RWPE2 (cell line): Measurements from ENCODE around the gene AKT1.

Source experiments
- ATAC-seq: fragments of 200-7000 bp; cut with Tn5 transposase; 3 replicates; pipeline ENCODE4 v1.9.1; 2021; ENCODE audit warnings: low read depth
- DNase-seq: peaks from one replicate; pipeline ENCODE4 v3.0.0-alpha.2; 2020; ENCODE audit warnings: low spot score
- H3K27ac ChIP-seq: fragments of 450-650 bp; 2 replicates; pipeline ENCODE4 v1.5.1; 2017; ENCODE audit warnings: mild to moderate bottlenecking; ENCODE audit not compliant: poor library complexity, severe bottlenecking
- H3K27me3 ChIP-seq: fragments of 250-450 bp; sonication (Bioruptor Pico); 2 replicates; pipeline ENCODE4 v1.5.1; 2021; ENCODE audit warnings: mild to moderate bottlenecking, moderate library complexity; ENCODE audit not compliant: insufficient read depth, poor library complexity, severe bottlenecking
- H3K36me3 ChIP-seq: fragments of 250-450 bp; sonication (Bioruptor Pico); 2 replicates; pipeline ENCODE4 v1.5.1; 2020; ENCODE audit warnings: low read depth, mild to moderate bottlenecking, moderate library complexity
- H3K4me1 ChIP-seq: fragments of 250-450 bp; sonication (Bioruptor Pico); 2 replicates; pipeline ENCODE4 v1.5.1; 2021; ENCODE audit warnings: mild to moderate bottlenecking, moderate library complexity; ENCODE audit not compliant: insufficient read depth, poor library complexity, severe bottlenecking
- H3K4me3 ChIP-seq: fragments of 250-450 bp; sonication (Bioruptor Pico); 2 replicates; pipeline ENCODE4 v1.5.1; 2021; ENCODE audit warnings: mild to moderate bottlenecking, moderate library complexity; ENCODE audit not compliant: severe bottlenecking
- H3K9me3 ChIP-seq: fragments of 250-450 bp; sonication (Bioruptor Pico); 2 replicates; pipeline ENCODE4 v1.5.1; 2021; ENCODE audit warnings: mild to moderate bottlenecking, moderate library complexity; ENCODE audit not compliant: severe bottlenecking
- TF ChIP-seq, protein P1 (sequence below): fragments of 450-650 bp; IDR thresholded peaks from one replicate; pipeline ENCODE4 v1.5.1; 2017; ENCODE audit warnings: mild to moderate bottlenecking, moderate library complexity; ENCODE audit not compliant: poor library complexity, severe bottlenecking

The AKT1 gene

DNA sequence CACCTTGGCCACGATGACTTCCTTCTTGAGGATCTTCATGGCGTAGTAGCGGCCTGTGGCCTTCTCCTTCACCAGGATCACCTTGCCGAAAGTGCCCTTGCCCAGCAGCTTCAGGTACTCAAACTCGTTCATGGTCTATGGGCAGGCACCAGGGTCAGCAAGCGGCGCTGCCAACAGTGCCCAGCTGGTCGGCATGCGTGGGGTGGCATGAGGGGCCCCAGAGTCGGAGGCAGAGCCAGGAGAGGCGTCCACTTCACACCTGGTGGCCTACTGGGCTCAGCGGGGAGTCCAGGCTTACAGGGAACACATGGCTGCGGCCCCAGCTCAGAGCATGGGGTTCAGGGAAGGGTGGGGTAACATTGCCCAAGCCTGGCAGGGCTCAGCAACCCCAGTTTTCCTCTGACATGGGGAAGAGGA, 20.5 kb downstream of the AKT1 start:
- Histone ChIP-seq H3K4me3 (no peak overlapping the region), H3K27ac (no peak overlapping the region), H3K27me3 (no peaks in the 10 kb centered on the region), H3K9me3 (no peaks in the 10 kb centered on the region), H3K36me3 (peaks cover 68% of the 10 kb centered on the region), H3K4me1 (no peaks in the 10 kb centered on the region)
- TF ChIP-seq, protein P1, sequence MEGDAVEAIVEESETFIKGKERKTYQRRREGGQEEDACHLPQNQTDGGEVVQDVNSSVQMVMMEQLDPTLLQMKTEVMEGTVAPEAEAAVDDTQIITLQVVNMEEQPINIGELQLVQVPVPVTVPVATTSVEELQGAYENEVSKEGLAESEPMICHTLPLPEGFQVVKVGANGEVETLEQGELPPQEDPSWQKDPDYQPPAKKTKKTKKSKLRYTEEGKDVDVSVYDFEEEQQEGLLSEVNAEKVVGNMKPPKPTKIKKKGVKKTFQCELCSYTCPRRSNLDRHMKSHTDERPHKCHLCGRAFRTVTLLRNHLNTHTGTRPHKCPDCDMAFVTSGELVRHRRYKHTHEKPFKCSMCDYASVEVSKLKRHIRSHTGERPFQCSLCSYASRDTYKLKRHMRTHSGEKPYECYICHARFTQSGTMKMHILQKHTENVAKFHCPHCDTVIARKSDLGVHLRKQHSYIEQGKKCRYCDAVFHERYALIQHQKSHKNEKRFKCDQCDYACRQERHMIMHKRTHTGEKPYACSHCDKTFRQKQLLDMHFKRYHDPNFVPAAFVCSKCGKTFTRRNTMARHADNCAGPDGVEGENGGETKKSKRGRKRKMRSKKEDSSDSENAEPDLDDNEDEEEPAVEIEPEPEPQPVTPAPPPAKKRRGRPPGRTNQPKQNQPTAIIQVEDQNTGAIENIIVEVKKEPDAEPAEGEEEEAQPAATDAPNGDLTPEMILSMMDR = no peak
- ATAC-seq (no peak), DNase-seq (no peak)

GRCh38 chr14:104774453-104775072, 21.0 kb downstream of the AKT1 start:
- H3K4me3 ChIP-seq = no peak overlapping the region
- DNase-seq = no peak
- H3K9me3 ChIP-seq = no peaks in the 10 kb centered on the region
- ATAC-seq = no peak
- H3K27ac ChIP-seq = no peak overlapping the region
- no peaks in the 10 kb centered on the region for H3K27me3 ChIP-seq
- TF ChIP-seq, protein P1 = no peak
- H3K36me3 ChIP-seq = peaks cover 63% of the 10 kb centered on the region
- no peaks in the 10 kb centered on the region for H3K4me1 ChIP-seq

DNA sequence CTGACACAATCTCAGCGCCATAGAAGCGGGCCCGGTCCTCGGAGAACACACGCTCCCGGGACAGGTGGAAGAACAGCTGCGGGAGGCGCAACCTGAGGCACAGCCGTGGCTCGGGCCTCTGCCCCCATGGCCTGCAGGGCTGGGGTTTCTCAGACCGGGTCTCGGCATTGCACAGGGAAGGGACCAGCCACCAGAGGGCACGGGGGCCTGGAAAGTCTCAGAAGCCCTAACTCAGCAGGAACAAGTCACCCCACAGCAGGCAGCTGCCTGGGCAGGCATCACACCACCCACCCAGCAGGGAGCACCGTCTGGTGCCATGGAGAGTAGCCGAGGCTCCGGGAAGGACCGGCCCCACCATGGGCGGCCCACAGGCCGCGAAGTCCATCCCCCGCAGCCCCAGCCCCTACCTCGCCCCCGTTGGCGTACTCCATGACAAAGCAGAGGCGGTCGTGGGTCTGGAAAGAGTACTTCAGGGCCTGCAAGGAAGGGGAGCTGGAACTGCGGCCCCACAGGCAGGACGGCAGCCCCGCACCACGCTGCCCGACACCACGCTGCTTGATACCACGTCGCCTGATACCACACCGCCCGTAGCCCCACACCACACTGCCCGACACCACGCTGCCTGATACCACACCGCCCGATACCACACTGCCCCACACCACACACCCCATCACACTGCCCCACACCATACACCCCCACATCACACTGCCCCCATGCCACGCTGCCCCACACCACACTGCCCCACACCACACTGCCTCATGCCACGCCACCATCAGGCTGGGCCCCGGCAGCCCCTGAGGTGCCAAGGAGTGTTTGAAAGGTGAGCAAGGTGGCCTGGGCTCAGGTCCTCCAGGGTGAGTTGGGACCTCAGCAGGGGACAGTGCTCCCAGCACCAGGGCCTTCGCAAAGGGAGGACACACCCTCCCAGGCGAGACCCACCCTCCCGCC, 21.8 kb downstream of the AKT1 start:
- no peak overlapping the region for H3K27ac ChIP-seq

GRCh38 chr14:104772707-104773504, 22.6 kb downstream of the AKT1 start:
- DNase-seq (no peak), ATAC-seq (no peak)
- Histone ChIP-seq H3K27ac (no peak overlapping the region), H3K36me3 (peaks cover 56% of the 10 kb centered on the region), H3K4me1 (no peaks in the 10 kb centered on the region), H3K27me3 (no peaks in the 10 kb centered on the region), H3K4me3 (no peak overlapping the region), H3K9me3 (no peaks in the 10 kb centered on the region)
- TF ChIP-seq, protein P1 = no peak

More for the DNA sequence above, 21.8 kb downstream of the AKT1 start:
- Histone ChIP-seq H3K4me3 (no peak overlapping the region), H3K36me3 (peaks cover 57% of the 10 kb centered on the region), H3K9me3 (no peaks in the 10 kb centered on the region), H3K4me1 (no peaks in the 10 kb centered on the region), H3K27me3 (no peaks in the 10 kb centered on the region)
- DNase-seq (no peak), ATAC-seq (no peak)
- TF ChIP-seq, protein P1 = no peak
